ENCODE data around the gene MLLT3.

The MLLT3 gene

DNA sequence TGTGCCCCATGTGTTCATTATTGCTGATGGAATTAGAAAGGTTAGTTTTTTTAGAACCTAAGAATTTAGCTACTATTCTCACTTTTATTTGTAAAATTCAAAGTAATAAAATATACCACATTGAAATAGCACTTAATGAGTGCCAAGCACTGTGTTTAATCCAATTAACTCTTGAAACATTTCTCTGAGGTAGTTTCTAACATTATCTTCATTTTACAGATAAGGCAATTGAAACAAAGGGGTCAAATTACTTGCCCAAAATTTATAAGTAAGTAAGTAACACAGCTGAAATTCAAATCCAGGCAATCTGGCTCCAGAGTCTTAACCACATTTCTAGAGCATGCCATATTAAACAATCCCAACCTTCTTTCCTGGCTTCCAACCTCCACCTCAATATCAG is 84.2 kb downstream of the MLLT3 start:
- peaks cover 28% of the 10 kb centered on the region for H3K4me1 Mint-ChIP-seq
- ATAC-seq (replicated peaks; ENCODE audit: extremely low read depth, poor library complexity, severe bottlenecking): no peak
- H3K36me3 Mint-ChIP-seq (ENCODE audit: insufficient read depth): peaks cover 2% of the 10 kb centered on the region
- DNase-seq (ENCODE audit: low spot score in 2 of 2): no peak
- no peaks in the 10 kb centered on the region for H3K27me3 Mint-ChIP-seq
- H3K9me3 Mint-ChIP-seq: peaks cover 14% of the 10 kb centered on the region
- H3K4me3 Mint-ChIP-seq: no peak overlapping the region
- no peak overlapping the region for H3K27ac Mint-ChIP-seq (ENCODE audit: low read depth)

DNA sequence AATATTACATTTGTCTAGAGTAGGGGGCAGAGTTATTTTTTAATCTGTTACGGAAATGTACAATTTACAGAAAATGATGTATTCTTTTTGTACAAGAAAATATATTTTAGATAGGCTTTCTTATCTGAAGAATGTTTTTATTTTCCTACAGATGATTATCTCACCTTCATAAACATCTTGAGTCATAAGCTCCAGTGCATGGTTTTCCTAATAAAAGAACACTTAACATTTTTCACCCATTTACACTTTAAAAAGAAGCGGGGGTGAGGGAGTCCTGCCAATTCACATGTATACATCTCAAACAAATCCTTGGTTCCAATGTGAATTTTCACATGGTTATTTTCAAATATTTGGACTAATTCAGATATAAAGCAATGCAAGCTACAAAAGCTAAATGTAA is 85.0 kb downstream of the MLLT3 start:
- no peak overlapping the region for H3K27ac Mint-ChIP-seq (ENCODE audit: low read depth)
- H3K4me3 Mint-ChIP-seq: no peak overlapping the region
- no peak for ATAC-seq (replicated peaks; ENCODE audit: extremely low read depth, poor library complexity, severe bottlenecking)
- peaks cover 27% of the 10 kb centered on the region for H3K4me1 Mint-ChIP-seq
- peaks cover 14% of the 10 kb centered on the region for H3K9me3 Mint-ChIP-seq
- H3K27me3 Mint-ChIP-seq: no peaks in the 10 kb centered on the region
- DNase-seq (ENCODE audit: low spot score in 2 of 2): no peak
- peaks cover 2% of the 10 kb centered on the region for H3K36me3 Mint-ChIP-seq (ENCODE audit: insufficient read depth)

DNA sequence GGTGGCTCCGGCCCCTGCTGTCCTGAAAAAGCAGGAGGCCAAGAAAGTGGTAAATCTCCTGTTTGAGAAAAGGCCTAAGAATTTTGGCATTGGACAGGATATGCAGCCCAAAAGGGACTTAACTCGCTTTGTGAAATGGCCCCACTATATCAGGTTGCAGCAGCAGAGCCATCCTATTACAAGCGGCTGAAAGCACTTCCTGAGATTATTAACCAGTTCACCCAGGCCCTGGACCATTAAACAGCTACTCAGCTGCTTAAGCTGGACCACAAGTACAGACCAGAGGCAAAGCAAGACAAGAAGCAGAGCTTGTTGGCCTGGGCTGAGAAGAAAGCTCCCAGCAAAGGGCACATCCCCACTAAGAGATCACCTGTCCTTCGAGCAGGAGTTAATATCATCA is 89.7 kb downstream of the MLLT3 start:
- no peak for DNase-seq (ENCODE audit: low spot score in 2 of 2)
- Mint-ChIP-seq H3K4me3 (no peak overlapping the region), H3K36me3 (ENCODE audit: insufficient read depth) (no peaks in the 10 kb centered on the region), H3K4me1 (peaks cover 52% of the 10 kb centered on the region), H3K27me3 (no peaks in the 10 kb centered on the region), H3K9me3 (no peaks in the 10 kb centered on the region), H3K27ac (ENCODE audit: low read depth) (no peak overlapping the region)
- no peak for ATAC-seq (replicated peaks; ENCODE audit: extremely low read depth, poor library complexity, severe bottlenecking)

GRCh38 chr9:20529837-20530236 is 92.5 kb downstream of the MLLT3 start:
- Mint-ChIP-seq H3K27ac (ENCODE audit: low read depth) (peak overlapping the region; percentile 56), H3K27me3 (no peaks in the 10 kb centered on the region)

GRCh38 chr9:20528253-20528652 is 94.0 kb downstream of the MLLT3 start:
- H3K4me3 Mint-ChIP-seq: no peak overlapping the region
- H3K36me3 Mint-ChIP-seq (ENCODE audit: insufficient read depth): no peaks in the 10 kb centered on the region
- no peaks in the 10 kb centered on the region for H3K27me3 Mint-ChIP-seq
- ATAC-seq (replicated peaks; ENCODE audit: extremely low read depth, poor library complexity, severe bottlenecking) (no peak), DNase-seq (ENCODE audit: low spot score in 2 of 2) (no peak)
- H3K27ac Mint-ChIP-seq (ENCODE audit: low read depth): no peak overlapping the region
- no peaks in the 10 kb centered on the region for H3K9me3 Mint-ChIP-seq
- H3K4me1 Mint-ChIP-seq: peaks cover 69% of the 10 kb centered on the region

More at GRCh38 chr9:20529837-20530236, 92.5 kb downstream of the MLLT3 start:
- Mint-ChIP-seq H3K4me3 (no peak overlapping the region), H3K36me3 (ENCODE audit: insufficient read depth) (no peaks in the 10 kb centered on the region), H3K4me1 (peaks cover 64% of the 10 kb centered on the region), H3K9me3 (no peaks in the 10 kb centered on the region)
- ATAC-seq (replicated peaks; ENCODE audit: extremely low read depth, poor library complexity, severe bottlenecking) (no peak), DNase-seq (ENCODE audit: low spot score in 2 of 2) (no peak)

GRCh38 chr9:20526500-20527319 is 95.6 kb downstream of the MLLT3 start:
- Mint-ChIP-seq H3K27ac (ENCODE audit: low read depth) (peak overlapping the region; percentile 8), H3K4me1 (peaks cover 78% of the 10 kb centered on the region), H3K36me3 (ENCODE audit: insufficient read depth) (no peaks in the 10 kb centered on the region), H3K9me3 (no peaks in the 10 kb centered on the region), H3K27me3 (no peaks in the 10 kb centered on the region), H3K4me3 (no peak overlapping the region)
- DNase-seq (ENCODE audit: low spot score in 2 of 2) (no peak), ATAC-seq (replicated peaks; ENCODE audit: extremely low read depth, poor library complexity, severe bottlenecking) (no peak)

- H3K9me3 Mint-ChIP-seq: no peaks in the 10 kb centered on the region
- no peaks in the 10 kb centered on the region for H3K27me3 Mint-ChIP-seq
- DNase-seq (ENCODE audit: low spot score in 2 of 2): no peak
- no peak overlapping the region for H3K4me3 Mint-ChIP-seq
- no peak for ATAC-seq (replicated peaks; ENCODE audit: extremely low read depth, poor library complexity, severe bottlenecking)
- H3K4me1 Mint-ChIP-seq: peaks cover 72% of the 10 kb centered on the region
- no peak overlapping the region for H3K27ac Mint-ChIP-seq (ENCODE audit: low read depth)
- no peaks in the 10 kb centered on the region for H3K36me3 Mint-ChIP-seq (ENCODE audit: insufficient read depth)
Measured at GRCh38 chr9:20524776-20525175, 97.5 kb downstream of the MLLT3 start.

DNA sequence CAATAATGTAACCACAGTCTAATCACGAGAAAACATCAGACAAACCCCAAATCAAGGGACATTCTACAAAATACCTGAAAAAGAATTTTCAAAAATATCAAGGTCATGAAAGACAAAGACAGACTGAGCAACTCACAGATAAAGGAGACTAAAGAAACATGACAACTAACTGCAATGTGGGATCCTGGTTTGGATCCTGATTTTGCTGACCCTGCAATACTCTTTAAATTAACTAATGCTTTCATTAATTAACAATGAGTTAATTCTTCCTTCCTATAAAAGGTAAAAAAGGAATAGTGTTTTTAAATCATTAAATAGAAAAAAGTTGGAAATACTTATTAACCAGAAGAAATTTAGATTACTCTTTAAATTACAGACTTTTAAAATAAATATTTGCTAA is 103.6 kb downstream of the MLLT3 start:
- Mint-ChIP-seq H3K9me3 (no peaks in the 10 kb centered on the region), H3K27ac (ENCODE audit: low read depth) (no peak overlapping the region), H3K4me3 (no peak overlapping the region), H3K27me3 (no peaks in the 10 kb centered on the region), H3K36me3 (ENCODE audit: insufficient read depth) (peaks cover 1% of the 10 kb centered on the region), H3K4me1 (peaks cover 66% of the 10 kb centered on the region)
- DNase-seq (ENCODE audit: low spot score in 2 of 2) (no peak), ATAC-seq (replicated peaks; ENCODE audit: extremely low read depth, poor library complexity, severe bottlenecking) (no peak)

DNA sequence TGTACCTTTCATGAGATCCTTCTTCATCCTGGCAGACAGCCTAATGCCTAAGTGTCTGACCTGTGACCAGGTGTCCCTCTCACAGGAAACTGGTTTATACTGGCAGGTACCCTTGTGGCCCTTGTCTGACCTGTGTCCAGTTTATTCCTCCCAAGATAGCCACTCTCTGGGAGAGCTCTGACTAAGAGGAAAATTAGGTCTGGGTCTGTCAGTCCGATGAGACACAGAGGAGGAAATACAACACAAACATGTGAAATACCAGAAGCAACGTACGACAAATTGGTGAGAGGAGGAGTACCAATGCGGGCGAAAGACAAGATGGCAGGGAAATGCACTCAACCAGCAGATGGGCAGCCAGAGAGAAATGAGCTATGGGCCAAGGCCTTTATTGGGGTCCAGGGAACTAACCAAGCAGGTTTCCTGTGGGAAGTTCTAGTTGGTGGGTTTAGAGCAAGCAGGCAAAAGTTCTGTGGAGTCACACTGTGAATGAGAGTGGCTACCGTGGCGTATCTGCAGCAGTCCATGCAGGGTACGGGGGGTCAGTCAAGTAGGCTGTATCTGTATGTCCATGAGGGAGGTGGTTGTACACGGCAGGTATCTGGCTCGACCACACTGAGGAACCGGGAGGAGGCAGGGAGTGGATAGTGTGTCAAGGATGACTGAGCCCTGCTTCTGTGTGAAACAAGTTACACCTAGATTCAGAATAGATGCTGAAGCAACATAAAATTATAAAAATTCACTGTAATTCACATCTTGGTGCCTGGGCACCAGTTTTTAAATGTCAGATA is 109.0 kb downstream of the MLLT3 start:
- H3K27ac Mint-ChIP-seq (ENCODE audit: low read depth): peak overlapping the region; percentile 68
- H3K4me3 Mint-ChIP-seq: no peak overlapping the region
- H3K27me3 Mint-ChIP-seq: no peaks in the 10 kb centered on the region
- DNase-seq (ENCODE audit: low spot score in 2 of 2) (no peak), ATAC-seq (replicated peaks; ENCODE audit: extremely low read depth, poor library complexity, severe bottlenecking) (no peak)
- peaks cover 72% of the 10 kb centered on the region for H3K4me1 Mint-ChIP-seq
- peaks cover 1% of the 10 kb centered on the region for H3K36me3 Mint-ChIP-seq (ENCODE audit: insufficient read depth)
- H3K9me3 Mint-ChIP-seq: no peaks in the 10 kb centered on the region

- Mint-ChIP-seq H3K36me3 (ENCODE audit: insufficient read depth) (no peaks in the 10 kb centered on the region), H3K9me3 (no peaks in the 10 kb centered on the region), H3K27me3 (no peaks in the 10 kb centered on the region), H3K27ac (ENCODE audit: low read depth) (peak overlapping the region; percentile 68), H3K4me1 (peaks cover 76% of the 10 kb centered on the region), H3K4me3 (no peak overlapping the region)
- DNase-seq (ENCODE audit: low spot score in 2 of 2): no peak
- no peak for ATAC-seq (replicated peaks; ENCODE audit: extremely low read depth, poor library complexity, severe bottlenecking)
Measured at GRCh38 chr9:20512636-20513035, 109.7 kb downstream of the MLLT3 start.

DNA sequence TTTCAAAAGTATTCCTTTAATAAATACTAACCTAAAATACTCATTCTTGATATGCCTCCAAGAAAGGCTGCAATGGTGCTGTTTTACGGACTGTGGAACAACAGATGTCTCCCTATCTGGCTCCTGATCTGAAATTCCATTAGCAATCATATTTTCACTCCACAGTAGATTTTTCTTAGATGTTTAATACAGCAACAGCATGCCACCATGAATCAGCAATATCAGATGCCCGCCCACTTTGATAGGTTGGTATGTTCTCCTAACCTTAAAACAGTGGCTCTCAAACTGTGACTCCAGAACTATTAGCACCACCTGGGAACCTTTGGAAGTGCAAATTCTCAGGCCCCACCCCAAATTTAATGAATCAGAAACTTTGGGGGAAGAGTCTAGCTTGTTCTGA is 110.2 kb downstream of the MLLT3 start:
- no peaks in the 10 kb centered on the region for H3K36me3 Mint-ChIP-seq (ENCODE audit: insufficient read depth)
- no peak for ATAC-seq (replicated peaks; ENCODE audit: extremely low read depth, poor library complexity, severe bottlenecking)

DNA sequence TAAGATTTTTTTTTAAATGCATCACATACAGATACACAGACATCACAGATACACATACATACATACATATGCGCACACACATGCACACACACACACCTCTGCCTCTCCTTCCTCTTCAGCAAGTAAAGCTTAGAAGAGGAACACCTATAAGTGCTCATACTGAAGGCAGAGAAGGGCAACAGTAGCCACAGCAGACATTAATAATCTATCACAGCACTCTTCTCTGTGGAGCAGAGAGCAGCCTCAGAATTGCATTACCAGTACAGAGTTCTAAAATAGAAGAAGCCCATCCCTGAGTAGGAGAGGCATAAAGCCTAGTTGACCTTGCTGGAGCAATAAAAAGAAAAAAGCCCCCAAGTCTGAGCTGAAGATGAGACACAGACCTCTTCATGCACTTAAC is 110.6 kb downstream of the MLLT3 start:
- Mint-ChIP-seq H3K9me3 (no peaks in the 10 kb centered on the region), H3K27ac (ENCODE audit: low read depth) (no peak overlapping the region), H3K36me3 (ENCODE audit: insufficient read depth) (no peaks in the 10 kb centered on the region), H3K4me1 (peaks cover 77% of the 10 kb centered on the region), H3K4me3 (no peak overlapping the region), H3K27me3 (no peaks in the 10 kb centered on the region)
- DNase-seq (ENCODE audit: low spot score in 2 of 2) (no peak), ATAC-seq (replicated peaks; ENCODE audit: extremely low read depth, poor library complexity, severe bottlenecking) (no peak)

More for the DNA sequence above, 110.2 kb downstream of the MLLT3 start:
- peaks cover 77% of the 10 kb centered on the region for H3K4me1 Mint-ChIP-seq
- DNase-seq (ENCODE audit: low spot score in 2 of 2): no peak
- no peaks in the 10 kb centered on the region for H3K27me3 Mint-ChIP-seq
- no peak overlapping the region for H3K27ac Mint-ChIP-seq (ENCODE audit: low read depth)
- H3K4me3 Mint-ChIP-seq: no peak overlapping the region
- H3K9me3 Mint-ChIP-seq: no peaks in the 10 kb centered on the region

- Mint-ChIP-seq H3K4me3 (no peak overlapping the region), H3K27me3 (no peaks in the 10 kb centered on the region), H3K36me3 (ENCODE audit: insufficient read depth) (no peaks in the 10 kb centered on the region), H3K9me3 (no peaks in the 10 kb centered on the region), H3K27ac (ENCODE audit: low read depth) (no peak overlapping the region), H3K4me1 (peaks cover 78% of the 10 kb centered on the region)
- ATAC-seq (replicated peaks; ENCODE audit: extremely low read depth, poor library complexity, severe bottlenecking): no peak
- no peak for DNase-seq (ENCODE audit: low spot score in 2 of 2)
Measured at GRCh38 chr9:20509466-20509865, 112.8 kb downstream of the MLLT3 start.

Measured in central memory CD8-positive, alpha-beta T cell (primary cell).